Thyroid gland (tissue), 4 donors: ENCODE data around the gene MAPKBP1. TPM values are rescaled to one million over a fixed set of nuclear protein-coding genes. Genes with fewer than 3 reads are reported as not detected.

ENCODE experiments used
- DNase-seq, 2 donors: peaks; one replicate each; pipeline ENCODE4 v3.0.0-alpha.2; 2019
- H3K27ac ChIP-seq, 3 donors: fragments of 200-600 bp; sonication (generic); 1 replicate in 2 of 3; 2 replicates in 1 of 3; pipeline ENCODE4 v1.5.1; 2016 to 2019; ENCODE audit warnings: mild to moderate bottlenecking in 1 of 3, moderate library complexity in 1 of 3
- H3K27me3 ChIP-seq: fragments of 200-600 bp; sonication (generic); one replicate; pipeline ENCODE4 v1.5.1; 2019
- H3K36me3 ChIP-seq, 2 donors: fragments of 200-600 bp; sonication (generic); one replicate each; pipeline ENCODE4 v1.5.1; 2016 to 2019
- H3K4me1 ChIP-seq, 2 donors: fragments of 200-600 bp; sonication (generic); one replicate each; pipeline ENCODE4 v1.5.1; 2017 to 2019
- H3K4me3 ChIP-seq, 3 donors: fragments of 200-600 bp; sonication (generic); replicated peaks in 1 of 3; 1 replicate in 2 of 3; 2 replicates in 1 of 3; pipeline ENCODE4 v1.5.1; 2016; ENCODE audit warnings: mild to moderate bottlenecking in 1 of 3
- H3K9me3 ChIP-seq: fragments of 200-600 bp; sonication (generic); one replicate; pipeline ENCODE4 v1.5.1; 2017
- POLR2A ChIP-seq, 2 donors: fragments of 450-650 bp; IDR thresholded peaks; one replicate each; pipeline ENCODE4 v1.6.1; 2017; ENCODE audit warnings: antibody characterized with exemption in 2 of 2, mild to moderate bottlenecking in 2 of 2, moderate library complexity in 1 of 2
- WGBS, 2 donors: methylation state at CpG; one replicate each; pipeline ENCODE4 v1.1.5; 2017; 5-methylcytosine and 5-hydroxymethylcytosine counted together
- intact Hi-C: fragments of 100-400 bp; cut with DNase I; formaldehyde crosslinking; loops from one replicate; pipeline ENCODE4 v1.15.1; 2023
- total RNA-seq, 4 donors: library from RNA; depleted of rRNA; stranded (reverse); fragments of >200 nt; gene quantifications; one replicate each; pipeline ENCODE4 v1.2.3, GENCODE V29; 2016
- TF ChIP-seq, protein P1 (sequence below), 6 experiments: fragments of 200-600 bp in 3 of 6; fragments of 450-650 bp in 3 of 6; sonication (generic) in 3 of 6; IDR thresholded peaks; one replicate each; pipeline ENCODE4 v1.5.1; 2016 to 2019; ENCODE audit warnings: antibody characterized with exemption in 6 of 6, mild to moderate bottlenecking in 2 of 6, inconsistent platforms in 1 of 6, moderate library complexity in 1 of 6

The MAPKBP1 gene
- total RNA-seq, 4 donors from 2014 or later = 25.4 to 40.5 (median 33.6) TPM

DNA sequence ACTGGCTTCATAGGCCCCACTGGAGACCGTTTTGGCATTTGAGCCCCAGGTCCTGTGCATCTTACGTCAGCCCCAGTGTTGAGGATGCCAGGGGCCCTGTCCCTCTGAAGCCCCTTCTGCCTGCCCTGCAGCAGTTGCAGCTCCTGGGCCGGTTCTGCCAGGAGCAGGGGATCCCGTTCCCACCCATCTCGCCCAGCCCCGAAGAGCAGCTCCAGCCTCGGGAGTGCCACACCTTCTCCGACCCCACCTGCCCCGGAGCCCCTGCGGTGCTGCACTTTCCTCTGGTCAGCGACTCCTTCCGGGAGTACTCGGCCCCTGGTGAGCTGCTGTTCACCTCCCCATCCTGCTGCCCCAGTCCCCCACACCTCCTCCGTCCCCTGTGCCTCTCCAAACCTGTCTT is 72.9 kb downstream of the MAPKBP1 start:
- H3K27ac ChIP-seq = no peak overlapping the region
- intact Hi-C loops = no loop called here
- H3K36me3 ChIP-seq = peaks cover 24 to 49% of the 10 kb centered on the region in 2 donors
- no peaks in the 10 kb centered on the region for H3K27me3 ChIP-seq
- H3K4me1 ChIP-seq = peaks cover 4 to 22% of the 10 kb centered on the region in 2 donors
- DNase-seq = no peak
- no peak for TF ChIP-seq POLR2A (IDR thresholded peaks at IDR 0.05)
- TF ChIP-seq, protein P1, sequence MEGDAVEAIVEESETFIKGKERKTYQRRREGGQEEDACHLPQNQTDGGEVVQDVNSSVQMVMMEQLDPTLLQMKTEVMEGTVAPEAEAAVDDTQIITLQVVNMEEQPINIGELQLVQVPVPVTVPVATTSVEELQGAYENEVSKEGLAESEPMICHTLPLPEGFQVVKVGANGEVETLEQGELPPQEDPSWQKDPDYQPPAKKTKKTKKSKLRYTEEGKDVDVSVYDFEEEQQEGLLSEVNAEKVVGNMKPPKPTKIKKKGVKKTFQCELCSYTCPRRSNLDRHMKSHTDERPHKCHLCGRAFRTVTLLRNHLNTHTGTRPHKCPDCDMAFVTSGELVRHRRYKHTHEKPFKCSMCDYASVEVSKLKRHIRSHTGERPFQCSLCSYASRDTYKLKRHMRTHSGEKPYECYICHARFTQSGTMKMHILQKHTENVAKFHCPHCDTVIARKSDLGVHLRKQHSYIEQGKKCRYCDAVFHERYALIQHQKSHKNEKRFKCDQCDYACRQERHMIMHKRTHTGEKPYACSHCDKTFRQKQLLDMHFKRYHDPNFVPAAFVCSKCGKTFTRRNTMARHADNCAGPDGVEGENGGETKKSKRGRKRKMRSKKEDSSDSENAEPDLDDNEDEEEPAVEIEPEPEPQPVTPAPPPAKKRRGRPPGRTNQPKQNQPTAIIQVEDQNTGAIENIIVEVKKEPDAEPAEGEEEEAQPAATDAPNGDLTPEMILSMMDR (IDR thresholded peaks at IDR 0.05) = no peak
- H3K9me3 ChIP-seq = no peaks in the 10 kb centered on the region
- 92 to 93% methylated on average over 14 of the region's 14 CpGs for WGBS, 2 donors
- no peak overlapping the region for H3K4me3 ChIP-seq

DNA sequence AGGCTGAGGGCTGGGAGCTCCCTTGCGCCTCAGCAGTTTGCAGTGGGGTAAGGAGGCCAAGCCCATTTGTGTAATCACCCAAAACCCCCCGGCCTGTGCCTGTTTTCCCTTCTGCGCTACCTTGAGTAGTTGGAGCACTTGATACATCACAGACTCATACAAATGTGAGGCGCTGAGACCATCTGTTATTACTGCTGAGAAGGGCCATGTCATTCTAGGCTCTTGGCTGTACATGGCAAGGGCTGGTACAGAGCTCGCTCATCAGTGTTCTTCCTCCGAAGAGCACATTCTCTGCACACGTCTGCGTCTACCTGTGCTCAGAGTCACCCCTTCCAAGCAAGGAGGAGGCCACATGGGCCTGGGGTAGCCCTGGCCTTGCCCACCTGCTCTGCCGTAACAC is 73.7 kb downstream of the MAPKBP1 start:
- Histone ChIP-seq H3K27ac (no peak overlapping the region), H3K36me3 (peaks cover 24 to 49% of the 10 kb centered on the region in 2 donors), H3K27me3 (no peaks in the 10 kb centered on the region), H3K9me3 (no peaks in the 10 kb centered on the region), H3K4me1 (peaks cover 4 to 22% of the 10 kb centered on the region in 2 donors), H3K4me3 (no peak overlapping the region)
- TF ChIP-seq POLR2A (IDR thresholded peaks at IDR 0.05) = no peak
- TF ChIP-seq, protein P1 (IDR thresholded peaks at IDR 0.05) = no peak
- DNase-seq = no peak
- 93 to 96% methylated on average over 9 of the region's 9 CpGs for WGBS, 2 donors
- intact Hi-C loops = no loop called here

DNA sequence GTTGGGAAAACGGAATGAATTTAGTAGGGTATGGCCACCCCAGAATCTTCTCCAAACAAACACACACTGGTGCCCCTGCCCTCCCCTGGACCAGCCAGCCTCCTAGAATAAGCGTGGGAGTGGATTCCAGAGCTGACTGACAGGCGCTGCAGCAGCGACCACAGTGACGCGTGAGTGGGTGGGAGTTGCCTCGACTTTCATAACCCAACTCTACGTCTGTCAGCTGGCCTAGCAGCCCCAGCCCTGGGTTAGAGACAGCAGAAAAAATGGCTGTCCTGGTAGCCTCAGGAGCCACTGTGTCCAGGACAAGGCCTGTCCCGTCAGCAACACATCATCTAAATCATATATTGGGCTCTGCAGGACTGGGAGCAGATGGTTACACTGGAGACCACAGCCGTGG is 74.3 kb downstream of the MAPKBP1 start:
- Histone ChIP-seq H3K27me3 (no peaks in the 10 kb centered on the region), H3K4me1 (peaks cover 4 to 22% of the 10 kb centered on the region in 2 donors), H3K36me3 (peaks cover 24 to 49% of the 10 kb centered on the region in 2 donors), H3K4me3 (no peak overlapping the region), H3K27ac (no peak overlapping the region), H3K9me3 (no peaks in the 10 kb centered on the region)
- 93 to 99% methylated on average over 8 to 9 of the region's 10 CpGs for WGBS, 2 donors
- DNase-seq = no peak
- no peak for TF ChIP-seq POLR2A (IDR thresholded peaks at IDR 0.05)
- TF ChIP-seq, protein P1 (IDR thresholded peaks at IDR 0.05) = no peak
- intact Hi-C loops = no loop called here

DNA sequence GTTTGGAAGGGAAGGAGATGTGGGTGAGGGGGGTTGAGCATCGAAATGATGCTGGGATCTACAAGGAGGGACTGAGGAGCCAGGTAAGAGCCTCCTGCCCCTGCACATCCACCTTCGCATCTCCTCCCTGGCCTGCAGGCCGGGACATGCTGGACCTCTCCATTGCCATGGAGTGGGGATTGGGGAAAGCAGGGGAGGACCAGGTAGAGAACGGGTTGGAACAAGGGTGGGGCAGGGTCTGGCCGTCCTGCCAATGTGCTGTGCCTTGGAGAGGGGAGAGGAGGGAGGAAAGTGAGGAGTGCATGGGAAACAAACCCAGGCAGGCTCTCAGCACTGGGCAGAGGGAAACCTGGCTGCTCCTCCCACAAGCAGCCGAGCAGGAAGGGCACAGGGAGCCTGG is 74.9 kb downstream of the MAPKBP1 start:
- no peak for TF ChIP-seq POLR2A (IDR thresholded peaks at IDR 0.05)
- DNase-seq = no peak
- Histone ChIP-seq H3K4me1 (peaks cover 4 to 22% of the 10 kb centered on the region in 2 donors), H3K27me3 (no peaks in the 10 kb centered on the region), H3K4me3 (no peak overlapping the region), H3K27ac (no peak overlapping the region), H3K9me3 (no peaks in the 10 kb centered on the region), H3K36me3 (peaks cover 24 to 43% of the 10 kb centered on the region in 2 donors)
- 66 to 71% methylated on average over 6 of the region's 6 CpGs for whole genome bisulfite sequencing, 2 donors
- intact Hi-C loops = no loop called here

DNA sequence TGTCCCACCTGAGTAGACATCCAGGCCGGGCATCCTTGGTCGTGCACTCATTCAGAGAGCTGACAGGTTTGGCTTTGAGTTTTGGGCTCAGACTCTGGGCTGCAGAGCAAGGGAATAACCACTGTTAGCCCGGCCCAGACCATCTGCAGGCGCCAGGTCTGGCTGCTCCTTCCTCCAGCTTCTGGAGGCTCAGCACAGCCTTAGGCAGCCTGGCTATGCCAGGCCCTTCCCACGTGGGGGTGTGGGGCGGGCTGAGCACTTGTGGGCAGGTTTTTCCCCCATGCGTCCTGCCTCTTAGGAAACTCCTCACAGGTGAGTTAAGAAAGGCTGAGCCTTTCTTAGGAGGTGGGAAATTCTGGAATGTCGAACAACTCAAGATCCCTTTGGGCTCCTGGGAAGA is 75.6 kb downstream of the MAPKBP1 start:
- intact Hi-C loops = no loop called here
- Histone ChIP-seq H3K4me1 (peaks cover 6 to 27% of the 10 kb centered on the region in 2 donors), H3K27me3 (no peaks in the 10 kb centered on the region), H3K27ac (no peak overlapping the region), H3K36me3 (peaks cover 19 to 39% of the 10 kb centered on the region in 2 donors), H3K9me3 (no peaks in the 10 kb centered on the region), H3K4me3 (no peak overlapping the region)
- TF ChIP-seq POLR2A (IDR thresholded peaks at IDR 0.05) = no peak
- TF ChIP-seq, protein P1 (IDR thresholded peaks at IDR 0.05) = no peak
- peak; percentile 80 to 81 for DNase-seq
- 25 to 57% methylated on average over 1 of the region's 8 CpGs for WGBS, 2 donors
